ENCODE data around the gene SLC38A5.

Gene SLC38A5

GRCh38 chrX:48508400-48509244 lies 38.6 kb upstream of the SLC38A5 start, which contains the start of gene PORCN:
Gene PORCN (plus strand): TSS chrX:48508992. CDS start chrX:48509821, 829 bp downstream.
- Mint-ChIP-seq H3K36me3 (ENCODE audit: low read depth) (peaks cover 6% of the 10 kb centered on the region), H3K27me3 (ENCODE audit: low read depth, poor library complexity) (peaks cover 7% of the 10 kb centered on the region), H3K4me1 (peaks cover 12% of the 10 kb centered on the region), H3K27ac (no peak within 1 kb of the TSS), H3K9me3 (peaks cover 55% of the 10 kb centered on the region), H3K4me3 (peak within 1 kb of the TSS; percentile 90)
- no peak for TF ChIP-seq CTCF (IDR thresholded peaks at IDR 0.05)
- peak; percentile 82 for DNase-seq

DNA sequence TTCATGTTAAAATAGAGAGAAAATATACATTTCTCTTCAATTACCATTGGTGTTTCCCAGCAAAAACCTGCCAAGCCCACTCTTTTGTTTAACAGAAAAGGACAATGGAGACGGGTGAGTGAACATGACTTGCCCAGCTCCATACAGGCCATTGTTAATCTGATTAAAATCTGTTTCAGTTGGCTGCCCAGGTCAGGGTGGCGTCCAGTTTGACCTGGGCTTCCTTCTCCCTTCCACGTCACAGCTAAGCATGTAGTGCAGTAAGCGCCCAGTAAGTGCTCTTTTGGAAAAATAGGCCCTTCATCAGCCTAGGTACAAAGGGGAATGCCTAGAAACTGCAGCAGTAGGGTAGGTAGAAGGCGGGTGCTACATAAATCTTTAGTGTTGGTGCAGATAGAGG lies 37.2 kb upstream of the SLC38A5 start:
- Mint-ChIP-seq H3K4me3 (peak overlapping the region; percentile 66), H3K9me3 (peaks cover 59% of the 10 kb centered on the region), H3K36me3 (ENCODE audit: low read depth) (no peaks in the 10 kb centered on the region), H3K4me1 (peaks cover 8% of the 10 kb centered on the region), H3K27me3 (ENCODE audit: low read depth, poor library complexity) (peaks cover 7% of the 10 kb centered on the region), H3K27ac (no peak overlapping the region)
- DNase-seq, result no peak
- no peak for TF ChIP-seq CTCF (IDR thresholded peaks at IDR 0.05)

DNA sequence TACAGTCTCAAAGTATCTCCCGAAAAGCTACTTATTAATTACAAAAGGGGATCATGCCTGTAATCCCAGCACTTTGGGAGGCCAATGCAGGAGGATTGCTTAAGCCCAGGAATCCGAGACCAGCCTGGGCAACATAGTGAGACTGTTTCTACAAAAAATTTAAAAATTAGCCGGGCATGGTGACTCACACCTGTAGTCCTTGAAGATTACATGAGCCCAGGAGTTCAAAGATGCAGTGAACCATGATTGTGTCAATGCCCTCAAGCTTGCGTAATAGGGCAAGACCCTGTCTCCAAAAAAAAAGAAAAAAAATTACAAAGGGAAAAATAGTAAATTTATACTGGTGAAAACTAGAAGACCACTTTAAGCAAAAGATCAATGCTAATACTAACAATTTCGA lies 35.4 kb upstream of the SLC38A5 start:
- H3K4me1 Mint-ChIP-seq, result peaks cover 8% of the 10 kb centered on the region
- H3K27me3 Mint-ChIP-seq (ENCODE audit: low read depth, poor library complexity), result peaks cover 11% of the 10 kb centered on the region

GRCh38 chrX:48504261-48504660 lies 34.2 kb upstream of the SLC38A5 start:
- Mint-ChIP-seq H3K36me3 (ENCODE audit: low read depth) (no peaks in the 10 kb centered on the region), H3K9me3 (peaks cover 52% of the 10 kb centered on the region)
- no peak for TF ChIP-seq CTCF (IDR thresholded peaks at IDR 0.05)

More for the DNA sequence above, 35.4 kb upstream of the SLC38A5 start:
- DNase-seq, result no peak
- no peak overlapping the region for H3K4me3 Mint-ChIP-seq
- no peak for TF ChIP-seq CTCF (IDR thresholded peaks at IDR 0.05)
- H3K9me3 Mint-ChIP-seq, result peaks cover 56% of the 10 kb centered on the region
- no peaks in the 10 kb centered on the region for H3K36me3 Mint-ChIP-seq (ENCODE audit: low read depth)
- no peak overlapping the region for H3K27ac Mint-ChIP-seq

DNA sequence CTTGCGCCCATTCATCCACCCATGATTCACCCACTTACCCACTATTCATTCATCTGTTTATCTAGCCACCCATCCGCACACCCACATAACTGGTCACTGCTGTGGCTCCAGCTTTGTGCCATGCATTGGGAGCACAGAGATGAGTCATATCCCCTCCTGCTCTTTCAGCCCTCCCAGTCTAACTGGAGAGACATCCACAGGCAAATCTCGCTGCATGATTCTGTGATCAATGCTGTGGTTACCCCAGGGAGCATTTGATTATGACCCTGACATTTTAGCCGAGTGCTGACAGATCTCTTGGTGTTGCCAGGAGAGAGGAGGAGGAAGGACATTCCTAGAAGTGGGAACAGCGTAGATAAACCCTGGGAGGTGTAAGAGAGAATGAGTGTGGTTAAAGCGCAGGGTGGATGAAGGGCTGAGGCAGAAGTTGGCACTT lies 28.3 kb upstream of the SLC38A5 start:
- Mint-ChIP-seq H3K4me1 (peaks cover 9% of the 10 kb centered on the region), H3K36me3 (ENCODE audit: low read depth) (no peaks in the 10 kb centered on the region), H3K27ac (no peak overlapping the region), H3K9me3 (peaks cover 74% of the 10 kb centered on the region), H3K27me3 (ENCODE audit: low read depth, poor library complexity) (peaks cover 7% of the 10 kb centered on the region), H3K4me3 (no peak overlapping the region)
- DNase-seq, result no peak
- no peak for TF ChIP-seq CTCF (IDR thresholded peaks at IDR 0.05)

More at GRCh38 chrX:48504261-48504660, 34.2 kb upstream of the SLC38A5 start:
- H3K27me3 Mint-ChIP-seq (ENCODE audit: low read depth, poor library complexity), result peaks cover 6% of the 10 kb centered on the region
- no peak for DNase-seq
- no peak overlapping the region for H3K27ac Mint-ChIP-seq
- peaks cover under 1% of the 10 kb centered on the region for H3K4me1 Mint-ChIP-seq
- no peak overlapping the region for H3K4me3 Mint-ChIP-seq

All from nephron progenitor cell (in vitro differentiated cells).